ENCODE results near the gene ATAD3B.
"Not testable (repeated sequence)": the region's sequence is repeated elsewhere in the genome, so short reads cannot be mapped to it uniquely, and the experiment has no call there.

The ATAD3B gene

DNA sequence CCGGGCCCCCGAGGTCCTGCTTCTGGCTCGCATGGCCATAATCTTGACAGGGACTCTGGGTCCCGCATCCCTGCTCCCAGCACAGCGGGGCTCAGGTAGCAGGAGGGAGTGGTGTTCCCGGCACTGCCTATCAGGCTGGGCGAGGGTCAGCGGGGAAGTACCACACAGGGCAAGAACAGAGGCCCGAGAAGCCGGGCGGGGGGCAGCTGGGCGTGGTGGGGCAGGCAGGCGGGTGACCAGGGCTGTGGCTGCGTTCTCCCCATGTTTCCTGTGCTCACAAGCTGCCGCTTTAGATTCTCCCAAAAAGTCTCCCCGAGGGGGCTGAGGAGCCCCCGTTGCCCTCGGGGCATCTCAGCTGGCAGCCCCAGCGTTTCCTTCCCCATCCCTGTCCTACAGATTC, 18.3 kb downstream of the ATAD3B start:
- Mint-ChIP-seq H3K9me3 (peaks cover 24% of the 10 kb centered on the region), H3K27me3 (no peaks in the 10 kb centered on the region), H3K4me1 (ENCODE audit: low read depth) (no peaks in the 10 kb centered on the region), H3K4me3 (no peak overlapping the region), H3K36me3 (ENCODE audit: low read depth) (peaks cover 100% of the 10 kb centered on the region), H3K27ac (no peak overlapping the region)
- intact Hi-C loops (cut with micrococcal nuclease): no loop called here

DNA sequence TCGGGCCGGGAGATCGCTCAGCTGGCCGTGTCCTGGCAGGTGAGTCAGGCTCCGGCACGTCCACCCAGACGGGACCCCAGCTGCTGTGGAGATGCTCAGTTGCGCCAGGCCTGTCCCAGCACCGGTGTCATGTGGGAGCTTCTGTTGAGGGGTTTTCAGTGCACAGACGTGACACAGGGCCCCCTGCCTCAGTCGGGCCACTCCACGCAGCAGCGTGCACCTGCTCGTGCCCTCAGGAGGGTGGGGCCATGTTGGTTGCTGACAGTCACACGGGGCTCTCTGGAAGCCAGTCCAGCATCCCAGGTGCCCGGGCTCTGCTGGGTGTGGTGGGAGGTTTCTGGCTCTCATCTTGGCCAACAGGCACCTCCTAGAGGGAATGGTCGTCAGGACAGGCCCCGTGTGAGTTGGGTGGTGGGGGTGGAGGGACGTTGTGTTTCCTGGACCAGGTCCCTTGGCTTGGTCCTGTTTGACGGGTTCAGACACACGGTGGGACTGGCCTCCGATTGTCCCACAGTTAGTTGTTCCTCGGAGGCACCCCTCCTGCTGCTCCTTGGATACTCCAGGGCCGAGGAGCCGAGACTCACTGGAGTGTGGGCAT, 19.2 kb downstream of the ATAD3B start:
- Mint-ChIP-seq H3K27ac (no peak overlapping the region), H3K36me3 (ENCODE audit: low read depth) (peaks cover 100% of the 10 kb centered on the region), H3K9me3 (peaks cover 24% of the 10 kb centered on the region), H3K4me1 (ENCODE audit: low read depth) (no peaks in the 10 kb centered on the region), H3K4me3 (no peak overlapping the region), H3K27me3 (no peaks in the 10 kb centered on the region)
- intact Hi-C loops (cut with micrococcal nuclease): no loop called here

DNA sequence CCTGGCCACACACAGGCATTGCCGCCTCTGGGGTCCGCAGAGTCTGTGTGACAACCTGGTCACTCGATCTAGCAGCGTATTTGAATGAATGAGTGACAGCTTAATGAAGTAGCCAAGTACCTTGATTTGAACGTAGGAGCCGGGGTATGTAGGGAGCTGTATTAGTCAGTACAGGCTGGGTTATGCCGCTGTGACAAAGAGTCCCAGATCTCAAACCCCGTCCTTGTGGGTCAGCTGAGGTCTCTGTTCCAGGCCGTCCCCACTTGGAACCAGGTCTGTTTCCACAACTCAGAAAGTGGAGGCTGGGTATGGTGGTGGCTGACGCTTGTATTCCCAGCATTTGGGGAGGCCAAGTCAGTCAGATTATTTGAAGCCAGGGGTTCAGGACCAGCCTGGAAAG, 20.0 kb downstream of the ATAD3B start:
- no peaks in the 10 kb centered on the region for H3K4me1 Mint-ChIP-seq (ENCODE audit: low read depth)
- H3K4me3 Mint-ChIP-seq: no peak overlapping the region
- peaks cover 99% of the 10 kb centered on the region for H3K36me3 Mint-ChIP-seq (ENCODE audit: low read depth)

GRCh38 chr1:1494311-1494710, 22.7 kb downstream of the ATAD3B start:
- H3K27ac Mint-ChIP-seq; H3K4me1 Mint-ChIP-seq (ENCODE audit: low read depth); H3K27me3 Mint-ChIP-seq; intact Hi-C loops (cut with micrococcal nuclease); H3K4me3 Mint-ChIP-seq: not testable (repeated sequence)
- Mint-ChIP-seq H3K9me3 (peaks cover 24% of the 10 kb centered on the region), H3K36me3 (ENCODE audit: low read depth) (peaks cover 72% of the 10 kb centered on the region)

More for the DNA sequence above, 20.0 kb downstream of the ATAD3B start:
- H3K9me3 Mint-ChIP-seq: peaks cover 24% of the 10 kb centered on the region
- H3K27me3 Mint-ChIP-seq: no peaks in the 10 kb centered on the region
- no peak overlapping the region for H3K27ac Mint-ChIP-seq
- intact Hi-C loops (cut with micrococcal nuclease): no loop called here

DNA sequence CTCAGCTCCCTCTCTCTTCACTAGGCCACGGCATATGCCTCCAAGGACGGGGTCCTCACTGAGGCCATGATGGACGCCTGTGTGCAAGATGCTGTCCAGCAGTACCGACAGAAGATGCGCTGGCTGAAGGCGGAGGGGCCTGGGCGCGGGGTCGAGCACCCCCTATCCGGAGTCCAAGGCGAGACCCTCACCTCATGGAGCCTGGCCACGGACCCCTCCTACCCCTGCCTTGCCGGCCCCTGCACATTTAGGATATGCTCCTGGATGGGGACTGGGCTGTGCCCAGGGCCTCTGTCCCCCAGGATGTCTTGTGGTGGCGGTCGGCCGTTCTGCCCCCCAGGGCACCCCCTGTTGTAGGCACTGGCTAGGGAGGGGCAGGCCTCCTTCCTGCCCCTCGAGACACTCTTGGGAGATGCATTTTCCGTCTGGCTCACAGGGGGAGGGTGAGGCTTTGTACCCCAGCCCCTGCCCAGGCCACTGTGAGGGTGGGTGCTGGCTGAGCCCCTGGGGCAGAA, 24.0 kb downstream of the ATAD3B start:
- intact Hi-C loops (cut with micrococcal nuclease); H3K4me3 Mint-ChIP-seq; H3K27ac Mint-ChIP-seq; H3K27me3 Mint-ChIP-seq; H3K4me1 Mint-ChIP-seq (ENCODE audit: low read depth): not testable (repeated sequence)
- Mint-ChIP-seq H3K36me3 (ENCODE audit: low read depth) (peaks cover 60% of the 10 kb centered on the region), H3K9me3 (peaks cover 24% of the 10 kb centered on the region)

DNA sequence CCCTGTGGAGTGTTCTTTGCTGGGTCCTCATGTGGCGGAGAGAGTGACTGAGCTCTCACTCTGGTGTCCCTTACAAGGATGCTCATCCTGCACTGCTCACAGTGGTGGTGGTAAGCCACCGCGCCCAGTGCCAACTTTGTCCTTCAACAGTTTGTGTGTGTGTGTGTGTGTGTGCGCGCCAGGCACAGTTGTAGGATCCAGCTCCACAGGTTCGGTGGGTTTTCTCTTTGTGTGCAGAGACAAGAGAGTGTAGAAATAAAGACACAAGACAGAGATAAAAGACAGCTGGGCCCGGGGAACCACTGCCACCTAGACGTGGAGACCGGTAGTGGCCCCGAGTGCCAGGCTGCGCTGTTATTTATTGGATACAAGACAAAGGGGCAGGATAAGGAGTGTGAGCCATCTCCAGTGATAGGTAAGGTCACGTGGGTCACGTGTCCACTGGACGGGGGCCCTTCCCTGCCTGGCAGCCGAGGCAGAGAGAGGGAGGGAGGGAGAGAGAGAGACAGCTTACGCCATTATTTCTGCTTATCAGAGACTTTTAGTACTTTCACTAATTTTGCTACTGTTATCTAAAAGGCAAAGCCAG, 33.3 kb downstream of the ATAD3B start:
- Mint-ChIP-seq H3K4me1 (ENCODE audit: low read depth) (peaks cover 14% of the 10 kb centered on the region), H3K4me3 (peak overlapping the region; percentile 78), H3K27ac (peak overlapping the region; percentile 96)
- H3K36me3 Mint-ChIP-seq (ENCODE audit: low read depth); H3K27me3 Mint-ChIP-seq; H3K9me3 Mint-ChIP-seq; intact Hi-C loops (cut with micrococcal nuclease): not testable (repeated sequence)

DNA sequence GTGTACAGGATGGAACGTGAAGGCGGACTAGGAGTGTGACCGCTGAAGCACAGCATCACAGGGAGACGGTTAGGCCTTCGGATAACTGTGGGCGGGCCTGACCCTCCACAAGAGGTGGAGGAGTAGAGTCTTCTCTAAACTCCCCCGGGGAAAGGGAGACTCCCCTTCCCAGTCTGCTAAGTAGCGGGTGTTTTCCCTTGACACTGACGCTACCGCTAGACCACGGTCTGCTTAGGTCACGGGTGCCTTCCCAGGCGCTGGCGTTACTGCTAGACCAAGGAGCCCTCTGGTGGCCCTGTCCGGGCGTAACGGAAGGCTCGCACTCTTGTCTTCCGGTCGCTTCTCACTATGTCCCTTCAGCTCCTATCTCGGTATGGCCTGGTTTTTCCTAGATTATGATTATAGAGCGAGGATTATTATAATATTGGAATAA, 33.8 kb downstream of the ATAD3B start:
- intact Hi-C loops (cut with micrococcal nuclease); H3K36me3 Mint-ChIP-seq (ENCODE audit: low read depth); H3K9me3 Mint-ChIP-seq; H3K27me3 Mint-ChIP-seq: not testable (repeated sequence)
- H3K4me1 Mint-ChIP-seq (ENCODE audit: low read depth): peaks cover 14% of the 10 kb centered on the region
- H3K27ac Mint-ChIP-seq: peak overlapping the region; percentile 96
- H3K4me3 Mint-ChIP-seq: peak overlapping the region; percentile 78

GRCh38 chr1:1505801-1506200, 34.2 kb downstream of the ATAD3B start:
- intact Hi-C loops (cut with micrococcal nuclease): not testable (repeated sequence)

GRCh38 chr1:1507305-1507704, 35.7 kb downstream of the ATAD3B start:
- H3K4me1 Mint-ChIP-seq (ENCODE audit: low read depth): peaks cover 20% of the 10 kb centered on the region
- H3K4me3 Mint-ChIP-seq: no peak overlapping the region
- H3K27me3 Mint-ChIP-seq: no peaks in the 10 kb centered on the region
- H3K9me3 Mint-ChIP-seq: no peaks in the 10 kb centered on the region
- intact Hi-C loops (cut with micrococcal nuclease): no loop called here
- no peak overlapping the region for H3K27ac Mint-ChIP-seq
- H3K36me3 Mint-ChIP-seq (ENCODE audit: low read depth): peaks cover 10% of the 10 kb centered on the region

More at GRCh38 chr1:1505801-1506200, 34.2 kb downstream of the ATAD3B start:
- H3K27me3 Mint-ChIP-seq; H3K9me3 Mint-ChIP-seq; H3K4me3 Mint-ChIP-seq; H3K36me3 Mint-ChIP-seq (ENCODE audit: low read depth): not testable (repeated sequence)
- peaks cover 16% of the 10 kb centered on the region for H3K4me1 Mint-ChIP-seq (ENCODE audit: low read depth)
- H3K27ac Mint-ChIP-seq: peak overlapping the region; percentile 96

- H3K27me3 Mint-ChIP-seq; H3K27ac Mint-ChIP-seq; H3K9me3 Mint-ChIP-seq; intact Hi-C loops (cut with micrococcal nuclease); H3K4me3 Mint-ChIP-seq: not testable (repeated sequence)
- H3K4me1 Mint-ChIP-seq (ENCODE audit: low read depth): peaks cover 26% of the 10 kb centered on the region
- H3K36me3 Mint-ChIP-seq (ENCODE audit: low read depth): peaks cover 10% of the 10 kb centered on the region
Measured at GRCh38 chr1:1508775-1509464, 37.4 kb downstream of the ATAD3B start.

DNA sequence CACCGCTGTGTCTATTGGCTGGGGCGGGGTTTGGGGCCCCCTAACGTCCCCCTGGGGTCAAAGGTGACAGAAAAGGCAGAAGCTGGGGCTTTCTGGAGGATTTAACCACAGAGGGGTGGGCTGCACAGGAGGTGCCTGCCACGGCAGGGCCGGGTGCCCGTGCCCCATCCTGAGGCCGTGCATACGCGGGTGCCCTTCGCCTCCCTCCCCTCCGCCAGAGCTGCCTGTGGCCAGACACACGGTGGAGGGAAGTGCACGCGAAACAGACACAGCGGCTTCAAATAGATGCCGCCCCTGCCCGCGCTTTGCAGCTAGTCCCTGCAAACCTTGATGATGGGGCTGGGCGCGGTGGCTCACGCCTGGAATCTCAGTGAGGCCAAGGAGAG, 37.9 kb downstream of the ATAD3B start:
- peaks cover 27% of the 10 kb centered on the region for H3K4me1 Mint-ChIP-seq (ENCODE audit: low read depth)
- H3K9me3 Mint-ChIP-seq; H3K4me3 Mint-ChIP-seq; intact Hi-C loops (cut with micrococcal nuclease); H3K27ac Mint-ChIP-seq; H3K27me3 Mint-ChIP-seq: not testable (repeated sequence)
- peaks cover 10% of the 10 kb centered on the region for H3K36me3 Mint-ChIP-seq (ENCODE audit: low read depth)

- Mint-ChIP-seq H3K36me3 (ENCODE audit: low read depth) (peaks cover 22% of the 10 kb centered on the region), H3K27me3 (no peaks in the 10 kb centered on the region), H3K4me3 (peak overlapping the region; percentile 91), H3K27ac (peak overlapping the region; percentile 89), H3K4me1 (ENCODE audit: low read depth) (peaks cover 14% of the 10 kb centered on the region), H3K9me3 (no peaks in the 10 kb centered on the region)
- intact Hi-C loops (cut with micrococcal nuclease): loop anchor here (5.0 kb wide), 1 partner anchor 106 kb away; the partner anchor contains the start of gene MIB2
Measured at GRCh38 chr1:1510912-1511532, 39.5 kb downstream of the ATAD3B start.

DNA sequence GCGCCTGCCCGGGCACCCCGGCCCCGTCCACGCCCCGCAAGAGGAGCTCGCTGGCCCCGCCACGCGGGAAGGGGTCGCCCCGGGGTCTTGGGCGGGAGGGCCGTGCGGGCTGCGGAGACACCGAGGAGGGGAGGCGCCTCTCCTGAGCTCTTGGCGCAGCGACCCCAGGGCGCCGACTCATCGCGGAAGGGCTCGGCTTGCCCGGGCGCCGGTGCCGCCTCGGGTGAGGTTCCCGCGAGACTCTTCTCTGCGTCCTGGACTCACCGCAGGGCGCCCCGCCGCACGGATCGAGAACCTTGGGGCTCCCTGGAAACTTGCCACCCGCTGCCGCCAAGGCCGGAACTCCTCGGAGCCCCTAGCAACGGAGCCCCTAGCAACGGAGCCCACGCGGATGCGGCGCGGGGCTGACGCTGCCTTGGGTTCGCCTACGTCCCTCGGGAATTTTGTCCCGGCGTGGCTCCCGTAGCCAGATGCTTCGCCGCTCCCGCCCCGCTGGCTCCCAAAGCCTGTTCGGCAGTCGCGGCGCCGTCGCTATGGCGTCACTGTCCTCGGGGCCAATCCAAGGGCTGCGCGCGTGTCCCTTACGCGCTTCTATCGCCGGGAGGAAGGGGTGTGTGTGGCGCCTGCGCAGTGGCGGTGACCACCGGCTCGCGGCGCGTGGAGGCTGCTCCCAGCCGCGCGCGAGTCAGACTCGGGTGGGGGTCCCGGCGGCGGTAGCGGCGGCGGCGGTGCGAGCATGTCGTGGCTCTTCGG, 40.1 kb downstream of the ATAD3B start, which contains the start of gene ATAD3A:
Gene ATAD3A (plus strand): TSS at position 630 of the 753 bp plus-strand sequence. CDS start 107 bp downstream, at position 737.
- no peaks in the 10 kb centered on the region for H3K27me3 Mint-ChIP-seq
- intact Hi-C loops (cut with micrococcal nuclease): loop anchor here (5.0 kb wide), 1 partner anchor 106 kb away; the partner anchor contains the start of gene MIB2
- H3K4me3 Mint-ChIP-seq: peak within 1 kb of the TSS; percentile 91
- peaks cover 28% of the 10 kb centered on the region for H3K36me3 Mint-ChIP-seq (ENCODE audit: low read depth)
- H3K9me3 Mint-ChIP-seq: no peaks in the 10 kb centered on the region
- H3K27ac Mint-ChIP-seq: peak within 1 kb of the TSS; percentile 89
- peaks cover 14% of the 10 kb centered on the region for H3K4me1 Mint-ChIP-seq (ENCODE audit: low read depth)
